Left ventricle myocardium inferior (tissue), 1 donor: ENCODE data around the gene RPH3AL. TPM values are rescaled to one million over a fixed set of nuclear protein-coding genes. Genes with fewer than 3 reads are reported as not detected.
A peak's percentile ranks its signal among the peaks of the same experiment; 100 is the strongest.

Experiments
- DNase-seq: peaks from one replicate; pipeline ENCODE4 v3.0.0-alpha.2; 2020
- H3K27ac ChIP-seq: fragments of 200-600 bp; replicated peaks from 2 replicates; pipeline ENCODE4 v1.8.0; 2021
- H3K27me3 ChIP-seq: fragments of 200-600 bp; 2 replicates; pipeline ENCODE4 v1.8.0; 2021; ENCODE audit warnings: low read depth
- H3K36me3 ChIP-seq: fragments of 200-600 bp; 2 replicates; pipeline ENCODE4 v1.8.0; 2021
- H3K4me1 ChIP-seq: fragments of 200-600 bp; 2 replicates; pipeline ENCODE4 v1.8.0; 2021
- H3K4me3 ChIP-seq: fragments of 200-600 bp; 2 replicates; pipeline ENCODE4 v1.8.0; 2021; ENCODE audit warnings: mild to moderate bottlenecking, moderate library complexity
- H3K9me3 ChIP-seq: fragments of 200-600 bp; replicated peaks from 2 replicates; pipeline ENCODE4 v1.8.0; 2021
- intact Hi-C: fragments of 100-400 bp; cut with micrococcal nuclease; formaldehyde crosslinking; loops from one replicate; pipeline ENCODE4 v1.11.0; 2022
- long read RNA-seq: library from polyadenylated mRNA; unstranded; transcript quantifications from one replicate; pipeline ENCODE4 v2.0.0, GENCODE V29; 2021
- total RNA-seq: library from RNA; stranded (reverse); fragmentation: NEBNext Ultra II Directional; extraction: Animal tissue kit (Norgen Biotek cat#: 25700); gene quantifications from one replicate; pipeline ENCODE4 v1.2.1, GENCODE V29; 2021
- TF ChIP-seq, protein P1 (sequence below): fragments of 200-600 bp; IDR thresholded peaks from 2 replicates; pipeline ENCODE4 v1.8.0; 2021; ENCODE audit warnings: antibody characterized with exemption, mild to moderate bottlenecking, borderline replicate concordance
- donor health status: DM: no; HTN: yes; CAD: no; lungs with severe emphysema.

Gene RPH3AL, protein sequence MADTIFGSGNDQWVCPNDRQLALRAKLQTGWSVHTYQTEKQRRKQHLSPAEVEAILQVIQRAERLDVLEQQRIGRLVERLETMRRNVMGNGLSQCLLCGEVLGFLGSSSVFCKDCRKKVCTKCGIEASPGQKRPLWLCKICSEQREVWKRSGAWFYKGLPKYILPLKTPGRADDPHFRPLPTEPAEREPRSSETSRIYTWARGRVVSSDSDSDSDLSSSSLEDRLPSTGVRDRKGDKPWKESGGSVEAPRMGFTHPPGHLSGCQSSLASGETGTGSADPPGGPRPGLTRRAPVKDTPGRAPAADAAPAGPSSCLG
- 4.0 TPM for total RNA-seq
- long read RNA-seq, partial matches to known transcripts, result 1 of 4 reads
- long read RNA-seq, other reads (novel, unspliced or antisense), result 3 of 4 reads

DNA sequence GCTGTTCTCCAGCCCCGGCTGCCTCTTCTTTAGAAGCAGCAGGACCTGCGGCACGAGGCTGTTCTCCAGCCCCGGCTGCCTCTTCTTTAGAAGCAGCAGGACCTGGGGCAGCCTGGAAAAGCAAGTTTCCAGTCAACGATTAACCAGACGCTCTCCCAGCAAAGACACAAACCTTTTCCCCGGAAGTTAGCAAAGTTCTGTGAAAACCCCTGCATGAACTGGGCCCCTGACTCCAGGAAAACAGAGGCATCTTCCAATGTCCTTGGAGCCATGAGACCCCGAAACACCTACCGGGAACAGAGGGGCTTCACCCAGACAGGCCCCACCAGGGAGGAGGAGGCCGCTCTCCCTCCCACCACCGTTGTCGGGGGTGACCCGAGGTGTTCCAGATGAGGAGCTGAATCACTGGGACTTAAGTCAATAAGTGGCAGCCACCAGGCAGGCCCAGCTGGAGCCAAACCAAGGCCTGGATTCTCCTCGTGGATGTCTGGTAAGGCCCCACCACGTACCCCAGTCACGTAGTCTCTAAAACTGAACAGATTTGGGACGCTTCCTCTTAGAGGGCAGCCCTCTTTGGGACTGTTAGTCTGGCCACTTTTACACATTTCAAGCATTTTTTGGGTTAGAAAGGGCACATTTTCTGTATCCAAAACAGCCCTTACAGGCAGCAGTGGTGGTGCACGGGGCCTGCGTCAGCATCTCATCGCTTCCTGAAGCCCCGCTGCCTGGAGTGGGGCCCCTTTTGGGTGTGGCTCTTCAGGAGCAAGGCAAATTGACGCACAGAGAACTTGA, at the start of gene RPH3AL:
RPH3AL (minus strand) TSS at position 387 of the 792 bp plus-strand sequence. CDS start 25,264 bp downstream, outside the sequence.
- Histone ChIP-seq H3K27me3 (no peaks in the 10 kb centered on the region), H3K9me3 (no peaks in the 10 kb centered on the region), H3K4me1 (peaks cover 63% of the 10 kb centered on the region), H3K27ac (peak within 1 kb of the TSS; percentile 91), H3K4me3 (peak within 1 kb of the TSS; percentile 12), H3K36me3 (no peaks in the 10 kb centered on the region)
- intact Hi-C loops, result no loop called here
- no peak for DNase-seq
- TF ChIP-seq, protein P1, sequence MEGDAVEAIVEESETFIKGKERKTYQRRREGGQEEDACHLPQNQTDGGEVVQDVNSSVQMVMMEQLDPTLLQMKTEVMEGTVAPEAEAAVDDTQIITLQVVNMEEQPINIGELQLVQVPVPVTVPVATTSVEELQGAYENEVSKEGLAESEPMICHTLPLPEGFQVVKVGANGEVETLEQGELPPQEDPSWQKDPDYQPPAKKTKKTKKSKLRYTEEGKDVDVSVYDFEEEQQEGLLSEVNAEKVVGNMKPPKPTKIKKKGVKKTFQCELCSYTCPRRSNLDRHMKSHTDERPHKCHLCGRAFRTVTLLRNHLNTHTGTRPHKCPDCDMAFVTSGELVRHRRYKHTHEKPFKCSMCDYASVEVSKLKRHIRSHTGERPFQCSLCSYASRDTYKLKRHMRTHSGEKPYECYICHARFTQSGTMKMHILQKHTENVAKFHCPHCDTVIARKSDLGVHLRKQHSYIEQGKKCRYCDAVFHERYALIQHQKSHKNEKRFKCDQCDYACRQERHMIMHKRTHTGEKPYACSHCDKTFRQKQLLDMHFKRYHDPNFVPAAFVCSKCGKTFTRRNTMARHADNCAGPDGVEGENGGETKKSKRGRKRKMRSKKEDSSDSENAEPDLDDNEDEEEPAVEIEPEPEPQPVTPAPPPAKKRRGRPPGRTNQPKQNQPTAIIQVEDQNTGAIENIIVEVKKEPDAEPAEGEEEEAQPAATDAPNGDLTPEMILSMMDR, result no peak

DNA sequence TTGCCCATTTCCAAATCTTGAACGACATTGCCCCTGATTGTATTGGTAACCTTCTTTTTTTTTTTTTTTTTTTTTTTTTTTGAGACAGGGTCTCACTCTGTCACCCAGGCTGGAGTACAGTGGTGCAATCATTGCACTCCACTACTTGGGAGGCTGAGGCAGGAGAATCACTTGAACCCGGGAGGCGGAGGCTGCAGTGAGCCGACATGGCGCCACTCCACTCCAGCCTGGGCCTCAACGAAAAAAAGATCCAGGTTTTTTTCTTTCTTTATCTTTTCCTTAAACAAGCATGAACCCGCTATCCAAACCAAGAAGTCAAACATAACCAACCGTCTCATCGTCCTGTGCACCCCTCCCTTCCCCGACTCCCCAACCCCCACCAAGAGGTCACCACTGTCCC, 47.6 kb upstream of the RPH3AL start:
- Histone ChIP-seq H3K4me1 (no peaks in the 10 kb centered on the region), H3K36me3 (no peaks in the 10 kb centered on the region), H3K4me3 (no peak overlapping the region), H3K27me3 (peaks cover 6% of the 10 kb centered on the region), H3K9me3 (no peaks in the 10 kb centered on the region), H3K27ac (no peak overlapping the region)
- intact Hi-C loops, result no loop called here
- TF ChIP-seq, protein P1, result no peak
- DNase-seq, result no peak

DNA sequence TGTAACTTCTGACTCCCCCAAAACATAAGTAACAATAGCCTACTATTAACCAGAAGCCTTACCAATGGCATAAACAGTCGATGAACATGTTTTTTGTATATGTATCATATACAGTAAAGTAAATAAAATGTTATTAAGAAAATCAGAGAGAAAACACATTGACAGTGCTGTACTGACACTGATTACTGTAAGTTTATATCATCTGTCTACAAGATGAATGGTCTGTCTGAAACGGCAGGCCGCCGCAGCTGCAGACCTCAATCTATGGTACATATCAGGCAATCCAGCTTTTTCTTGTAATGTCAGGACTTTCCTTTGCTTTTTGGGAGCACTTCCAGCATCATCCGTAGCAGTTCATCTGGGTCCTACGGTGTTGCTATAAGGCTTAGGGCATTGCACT, 44.2 kb upstream of the RPH3AL start:
- no peak for DNase-seq
- no peaks in the 10 kb centered on the region for H3K36me3 ChIP-seq
- TF ChIP-seq, protein P1, result no peak
- no peaks in the 10 kb centered on the region for H3K9me3 ChIP-seq
- H3K4me3 ChIP-seq, result no peak overlapping the region
- intact Hi-C loops, result no loop called here
- peaks cover 11% of the 10 kb centered on the region for H3K4me1 ChIP-seq
- no peak overlapping the region for H3K27ac ChIP-seq
- peaks cover 6% of the 10 kb centered on the region for H3K27me3 ChIP-seq

DNA sequence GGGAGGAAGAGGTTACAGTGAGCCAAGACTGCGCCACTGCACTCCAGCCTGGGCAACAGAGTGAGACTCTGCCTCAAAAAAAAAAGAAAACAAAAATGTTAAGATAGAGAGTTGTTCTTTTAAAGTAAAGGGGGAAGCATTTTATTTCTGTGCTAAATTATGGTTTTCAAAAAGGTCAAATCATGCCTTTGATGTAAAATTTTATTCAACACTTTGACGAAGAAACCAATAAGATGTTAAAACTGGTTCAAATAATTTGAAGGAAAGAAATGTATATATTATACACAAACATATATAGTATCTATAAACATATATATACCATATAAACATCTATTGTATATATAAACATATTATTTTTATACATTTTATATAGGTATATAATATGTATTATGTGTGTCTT, 43.4 kb upstream of the RPH3AL start:
- Histone ChIP-seq H3K9me3 (no peaks in the 10 kb centered on the region), H3K4me1 (peaks cover 11% of the 10 kb centered on the region), H3K27me3 (peaks cover 6% of the 10 kb centered on the region), H3K4me3 (no peak overlapping the region), H3K27ac (no peak overlapping the region), H3K36me3 (no peaks in the 10 kb centered on the region)
- intact Hi-C loops, result no loop called here
- DNase-seq, result no peak
- TF ChIP-seq, protein P1, result no peak

DNA sequence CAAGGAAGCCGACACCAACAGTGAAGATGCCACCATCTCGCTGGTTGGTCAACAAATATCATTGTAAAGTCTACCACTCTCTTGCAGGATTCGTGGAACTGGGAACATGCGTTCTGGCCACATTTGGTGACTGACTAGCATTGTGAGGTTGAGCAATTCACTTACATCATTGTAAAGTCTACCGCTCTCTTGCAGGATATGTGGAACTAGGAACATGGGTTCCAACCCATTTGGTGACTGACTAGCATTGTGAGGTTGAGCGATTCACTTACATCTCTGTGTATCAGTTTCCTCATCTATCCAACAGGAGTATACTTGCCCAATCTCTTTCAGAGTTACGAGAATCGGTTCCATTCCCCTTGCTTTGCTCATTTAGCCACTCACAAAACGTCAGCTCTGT, 42.6 kb upstream of the RPH3AL start:
- no peak overlapping the region for H3K4me3 ChIP-seq
- H3K27ac ChIP-seq, result no peak overlapping the region
- intact Hi-C loops, result no loop called here
- TF ChIP-seq, protein P1, result no peak
- peaks cover under 1% of the 10 kb centered on the region for H3K27me3 ChIP-seq
- H3K36me3 ChIP-seq, result no peaks in the 10 kb centered on the region
- no peaks in the 10 kb centered on the region for H3K9me3 ChIP-seq
- no peak for DNase-seq
- peaks cover 11% of the 10 kb centered on the region for H3K4me1 ChIP-seq
